Measurements from ENCODE around the gene CACNA1S. TPM values are rescaled to one million over a fixed set of nuclear protein-coding genes. Genes with fewer than 3 reads are reported as not detected.

The CACNA1S gene
- total RNA-seq, 1 donor from 2014 or later = not detected

DNA sequence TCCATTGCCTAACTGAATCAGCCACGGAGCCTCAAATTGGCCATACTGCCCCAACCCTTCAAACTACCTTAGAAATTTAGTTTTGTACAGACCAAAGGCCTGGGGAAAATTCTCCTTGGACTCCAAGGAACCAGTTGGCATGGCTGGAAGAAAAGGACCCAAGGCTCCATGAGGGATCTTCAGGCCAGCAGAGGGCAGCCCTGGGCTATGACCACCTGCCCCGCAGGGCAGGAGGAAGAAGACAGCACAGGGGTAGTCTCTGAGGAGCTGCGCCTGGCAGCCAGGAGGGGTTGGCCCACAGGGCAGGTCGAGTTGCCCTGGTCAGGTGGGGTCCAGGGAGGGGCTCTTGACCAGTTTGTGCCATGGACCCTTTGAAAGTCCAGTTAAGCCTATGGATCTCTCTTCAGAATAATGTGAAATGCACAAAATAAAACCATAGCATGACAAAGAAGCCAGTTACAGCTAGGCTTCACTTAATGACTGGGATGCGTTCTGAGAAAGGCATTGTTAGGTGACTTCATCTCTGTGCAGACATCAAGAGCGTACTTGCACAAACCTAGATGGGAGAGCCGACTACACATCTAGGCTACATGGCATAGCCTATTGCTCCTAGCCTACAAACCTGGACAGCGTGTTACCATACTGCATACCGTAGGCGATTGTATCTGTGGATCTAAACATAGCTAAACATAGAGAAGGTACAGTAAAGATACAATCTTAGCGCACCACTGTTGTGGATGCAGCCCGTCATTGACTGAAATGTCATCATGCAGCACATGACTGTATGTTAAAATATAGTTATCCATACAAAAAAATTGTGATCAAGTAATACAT, 26.1 kb downstream of the CACNA1S start:
- H3K27me3 Mint-ChIP-seq (ENCODE audit: low read depth, unreplicated experiment) = peaks cover 27% of the 10 kb centered on the region
- H3K4me1 Mint-ChIP-seq (ENCODE audit: low read depth, unreplicated experiment) = no peaks in the 10 kb centered on the region
- no peak overlapping the region for H3K4me3 ChIP-seq (ENCODE audit: insufficient read depth, low read depth, low read length)
- H3K27ac Mint-ChIP-seq (ENCODE audit: unreplicated experiment) = no peak overlapping the region
- H3K9me3 ChIP-seq (ENCODE audit: insufficient read depth, low read depth, low read length) = no peaks in the 10 kb centered on the region
- H3K4me1 ChIP-seq (ENCODE audit: insufficient read depth, low read length) = no peaks in the 10 kb centered on the region
- peaks cover 2% of the 10 kb centered on the region for H3K9me3 Mint-ChIP-seq (ENCODE audit: unreplicated experiment)
- H3K4me2 ChIP-seq (ENCODE audit: low read length) = no peak overlapping the region
- no peak overlapping the region for H3K27ac ChIP-seq (ENCODE audit: low read depth, low read length)
- peaks cover 1% of the 10 kb centered on the region for H3K36me3 Mint-ChIP-seq (ENCODE audit: low read depth, unreplicated experiment)
- no peaks in the 10 kb centered on the region for H4K20me1 ChIP-seq (ENCODE audit: insufficient read depth, low read length)
- no peak overlapping the region for H3K9ac ChIP-seq (ENCODE audit: low read length)
- no peak for TF ChIP-seq EZH2 (IDR thresholded peaks at IDR 0.05; ENCODE audit: insufficient read depth, low read length)
- TF ChIP-seq, protein P1, sequence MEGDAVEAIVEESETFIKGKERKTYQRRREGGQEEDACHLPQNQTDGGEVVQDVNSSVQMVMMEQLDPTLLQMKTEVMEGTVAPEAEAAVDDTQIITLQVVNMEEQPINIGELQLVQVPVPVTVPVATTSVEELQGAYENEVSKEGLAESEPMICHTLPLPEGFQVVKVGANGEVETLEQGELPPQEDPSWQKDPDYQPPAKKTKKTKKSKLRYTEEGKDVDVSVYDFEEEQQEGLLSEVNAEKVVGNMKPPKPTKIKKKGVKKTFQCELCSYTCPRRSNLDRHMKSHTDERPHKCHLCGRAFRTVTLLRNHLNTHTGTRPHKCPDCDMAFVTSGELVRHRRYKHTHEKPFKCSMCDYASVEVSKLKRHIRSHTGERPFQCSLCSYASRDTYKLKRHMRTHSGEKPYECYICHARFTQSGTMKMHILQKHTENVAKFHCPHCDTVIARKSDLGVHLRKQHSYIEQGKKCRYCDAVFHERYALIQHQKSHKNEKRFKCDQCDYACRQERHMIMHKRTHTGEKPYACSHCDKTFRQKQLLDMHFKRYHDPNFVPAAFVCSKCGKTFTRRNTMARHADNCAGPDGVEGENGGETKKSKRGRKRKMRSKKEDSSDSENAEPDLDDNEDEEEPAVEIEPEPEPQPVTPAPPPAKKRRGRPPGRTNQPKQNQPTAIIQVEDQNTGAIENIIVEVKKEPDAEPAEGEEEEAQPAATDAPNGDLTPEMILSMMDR (IDR thresholded peaks at IDR 0.05; ENCODE audit: insufficient read depth, low read depth, low read length) = peak; percentile 22
- no peaks in the 10 kb centered on the region for H3K36me3 ChIP-seq (ENCODE audit: insufficient read depth, low read length)
- DNase-seq (ENCODE audit: low read depth) = no peak
- no peak overlapping the region for H2AFZ ChIP-seq (ENCODE audit: low read depth, low read length)
- H3K4me3 Mint-ChIP-seq (ENCODE audit: unreplicated experiment) = no peak overlapping the region
- peaks cover 10% of the 10 kb centered on the region for H3K27me3 ChIP-seq (ENCODE audit: insufficient read depth, low read length)
- no peak for FAIRE-seq
- H3K79me2 ChIP-seq (ENCODE audit: insufficient read depth, low read length) = no peaks in the 10 kb centered on the region

GRCh38 chr1:201084295-201084694, 27.9 kb downstream of the CACNA1S start:
- Histone ChIP-seq H3K4me1 (ENCODE audit: insufficient read depth, low read length) (no peaks in the 10 kb centered on the region), H3K27ac (ENCODE audit: low read depth, low read length) (no peak overlapping the region), H3K36me3 (ENCODE audit: insufficient read depth, low read length) (no peaks in the 10 kb centered on the region), H3K79me2 (ENCODE audit: insufficient read depth, low read length) (no peaks in the 10 kb centered on the region), H3K4me3 (ENCODE audit: insufficient read depth, low read depth, low read length) (no peak overlapping the region), H2AFZ (ENCODE audit: low read depth, low read length) (no peak overlapping the region), H4K20me1 (ENCODE audit: insufficient read depth, low read length) (no peaks in the 10 kb centered on the region), H3K9me3 (ENCODE audit: insufficient read depth, low read depth, low read length) (no peaks in the 10 kb centered on the region), H3K27me3 (ENCODE audit: insufficient read depth, low read length) (peaks cover 10% of the 10 kb centered on the region), H3K4me2 (ENCODE audit: low read length) (no peak overlapping the region), H3K9ac (ENCODE audit: low read length) (no peak overlapping the region)
- no peak for FAIRE-seq
- TF ChIP-seq EZH2 (IDR thresholded peaks at IDR 0.05; ENCODE audit: insufficient read depth, low read length) = no peak
- TF ChIP-seq, protein P1 (IDR thresholded peaks at IDR 0.05; ENCODE audit: insufficient read depth, low read depth, low read length) = no peak
- Mint-ChIP-seq H3K36me3 (ENCODE audit: low read depth, unreplicated experiment) (peaks cover 1% of the 10 kb centered on the region), H3K27ac (ENCODE audit: unreplicated experiment) (no peak overlapping the region), H3K4me1 (ENCODE audit: low read depth, unreplicated experiment) (no peaks in the 10 kb centered on the region), H3K9me3 (ENCODE audit: unreplicated experiment) (no peaks in the 10 kb centered on the region), H3K27me3 (ENCODE audit: low read depth, unreplicated experiment) (peaks cover 35% of the 10 kb centered on the region), H3K4me3 (ENCODE audit: unreplicated experiment) (no peak overlapping the region)
- no peak for DNase-seq (ENCODE audit: low read depth)

- Histone ChIP-seq H3K4me3 (ENCODE audit: insufficient read depth, low read depth, low read length) (no peak overlapping the region), H3K36me3 (ENCODE audit: insufficient read depth, low read length) (no peaks in the 10 kb centered on the region), H3K4me1 (ENCODE audit: insufficient read depth, low read length) (no peaks in the 10 kb centered on the region), H4K20me1 (ENCODE audit: insufficient read depth, low read length) (no peaks in the 10 kb centered on the region), H3K9ac (ENCODE audit: low read length) (no peak overlapping the region), H2AFZ (ENCODE audit: low read depth, low read length) (no peak overlapping the region), H3K9me3 (ENCODE audit: insufficient read depth, low read depth, low read length) (no peaks in the 10 kb centered on the region), H3K27ac (ENCODE audit: low read depth, low read length) (no peak overlapping the region), H3K79me2 (ENCODE audit: insufficient read depth, low read length) (no peaks in the 10 kb centered on the region), H3K4me2 (ENCODE audit: low read length) (no peak overlapping the region), H3K27me3 (ENCODE audit: insufficient read depth, low read length) (peaks cover 10% of the 10 kb centered on the region)
- no peak for TF ChIP-seq EZH2 (IDR thresholded peaks at IDR 0.05; ENCODE audit: insufficient read depth, low read length)
- TF ChIP-seq, protein P1 (IDR thresholded peaks at IDR 0.05; ENCODE audit: insufficient read depth, low read depth, low read length) = no peak
- no peaks in the 10 kb centered on the region for H3K9me3 Mint-ChIP-seq (ENCODE audit: unreplicated experiment)
- H3K27ac Mint-ChIP-seq (ENCODE audit: unreplicated experiment) = no peak overlapping the region
- FAIRE-seq (no peak), DNase-seq (ENCODE audit: low read depth) (no peak)
- peaks cover 40% of the 10 kb centered on the region for H3K27me3 Mint-ChIP-seq (ENCODE audit: low read depth, unreplicated experiment)
- H3K36me3 Mint-ChIP-seq (ENCODE audit: low read depth, unreplicated experiment) = peaks cover 1% of the 10 kb centered on the region
- no peak overlapping the region for H3K4me3 Mint-ChIP-seq (ENCODE audit: unreplicated experiment)
- H3K4me1 Mint-ChIP-seq (ENCODE audit: low read depth, unreplicated experiment) = no peaks in the 10 kb centered on the region
Observed at GRCh38 chr1:201083741-201084140, 28.5 kb downstream of the CACNA1S start.

Data from astrocyte (in vitro differentiated cells and primary cell).